Measurements from ENCODE around the gene H2AZ2.

GRCh38 chr7:44887293-44887692 is 39.4 kb upstream of the H2AZ2 start:
- TF ChIP-seq EZH2 (IDR thresholded peaks at IDR 0.05; ENCODE audit: insufficient read depth, poor library complexity, severe bottlenecking) (no peak), EZH2phosphoT487 (IDR thresholded peaks at IDR 0.05; ENCODE audit: insufficient read depth, low read depth) (no peak)
